ENCODE measurements around the gene AMDHD1.

AMDHD1 gene

GRCh38 chr12:95943330-95943842, at the start of gene AMDHD1:
AMDHD1 (plus strand) TSS chr12:95943331; CDS start chr12:95943399, 68 bp downstream.
- DNase-seq, result peak; percentile 74

GRCh38 chr12:95896846-95897245, 46.3 kb upstream of the AMDHD1 start:
- DNase-seq, result no peak

GRCh38 chr12:95898081-95898480, 45.0 kb upstream of the AMDHD1 start:
- DNase-seq, result no peak

- DNase-seq, result no peak
Observed at GRCh38 chr12:95908573-95908972, 34.6 kb upstream of the AMDHD1 start.

- no peak for DNase-seq
Observed at GRCh38 chr12:95909871-95910270, 33.3 kb upstream of the AMDHD1 start.

GRCh38 chr12:95918194-95918993, 24.7 kb upstream of the AMDHD1 start:
- peak; percentile 54 for DNase-seq

- no peak for DNase-seq
Observed at GRCh38 chr12:95919110-95919509, 24.0 kb upstream of the AMDHD1 start.

GRCh38 chr12:95922231-95922630, 20.9 kb upstream of the AMDHD1 start:
- no peak for DNase-seq

- no peak for DNase-seq
Observed at GRCh38 chr12:95940514-95940913, 2.6 kb upstream of the AMDHD1 start.

- no peak for DNase-seq
Observed at GRCh38 chr12:95942101-95942523, 1.0 kb upstream of the AMDHD1 start.

GRCh38 chr12:95942524-95943329, 404 bp upstream of the AMDHD1 start, which contains the start of gene CCDC38:
CCDC38 (minus strand) TSS chr12:95942614; CDS start chr12:95936509, 6,105 bp downstream.
- DNase-seq, result peak; percentile 90

GRCh38 chr12:95944108-95944704, 1.1 kb downstream of the AMDHD1 start:
- DNase-seq, result no peak

GRCh38 chr12:95949477-95950206, 6.5 kb downstream of the AMDHD1 start:
- no peak for DNase-seq

- no peak for DNase-seq
Observed at GRCh38 chr12:95951515-95951914, 8.4 kb downstream of the AMDHD1 start.

GRCh38 chr12:95953000-95953399, 9.9 kb downstream of the AMDHD1 start:
- no peak for DNase-seq

- no peak for DNase-seq
Observed at GRCh38 chr12:95955549-95956159, 12.5 kb downstream of the AMDHD1 start.

GRCh38 chr12:95956557-95957145, 13.5 kb downstream of the AMDHD1 start:
- no peak for DNase-seq

GRCh38 chr12:95959107-95959506, 16.0 kb downstream of the AMDHD1 start:
- no peak for DNase-seq

- DNase-seq, result no peak
Observed at GRCh38 chr12:95960241-95960640, 17.1 kb downstream of the AMDHD1 start.

- DNase-seq, result no peak
Observed at GRCh38 chr12:95962222-95962621, 19.1 kb downstream of the AMDHD1 start.

- no peak for DNase-seq
Observed at GRCh38 chr12:95963096-95963495, 20.0 kb downstream of the AMDHD1 start.

All from activated CD4-positive, alpha-beta T cell treated with anti-CD3 and anti-CD28 coated beads for 48 hours (primary cell).